Measurements from ENCODE around the gene RABL2B.

DNA sequence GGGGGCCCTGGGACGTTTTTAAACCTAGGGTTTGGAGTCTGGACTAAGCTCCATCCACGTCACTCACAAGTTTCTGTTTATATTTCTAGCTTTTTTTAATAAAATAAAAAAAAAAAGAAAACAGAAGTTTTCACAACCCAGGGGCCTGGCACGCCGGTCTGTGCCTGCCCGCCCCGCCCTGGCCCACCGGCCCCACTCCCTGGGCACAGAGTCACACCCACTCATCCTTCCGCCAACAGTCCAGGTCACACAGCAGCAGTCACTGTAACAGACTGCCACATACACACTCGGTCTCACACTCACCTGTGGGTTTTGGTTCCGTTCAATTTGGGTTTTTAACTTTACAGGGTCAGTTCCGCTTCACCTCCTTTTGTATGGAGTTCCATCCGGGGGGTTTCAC is 50.8 kb downstream of the RABL2B start:
- no peak for TF ChIP-seq EZH2 (IDR thresholded peaks at IDR 0.05; ENCODE audit: insufficient read depth, poor library complexity, severe bottlenecking)
- no peak for TF ChIP-seq EZH2phosphoT487 (IDR thresholded peaks at IDR 0.05; ENCODE audit: insufficient read depth, low read depth)
